ENCODE measurements around the gene FOXP3. TPM values are rescaled to one million over a fixed set of nuclear protein-coding genes. Genes with fewer than 3 reads are reported as not detected.

FOXP3 gene
- total RNA-seq, 2 experiments from 2014 or later, result 23.3 to 23.6 TPM

DNA sequence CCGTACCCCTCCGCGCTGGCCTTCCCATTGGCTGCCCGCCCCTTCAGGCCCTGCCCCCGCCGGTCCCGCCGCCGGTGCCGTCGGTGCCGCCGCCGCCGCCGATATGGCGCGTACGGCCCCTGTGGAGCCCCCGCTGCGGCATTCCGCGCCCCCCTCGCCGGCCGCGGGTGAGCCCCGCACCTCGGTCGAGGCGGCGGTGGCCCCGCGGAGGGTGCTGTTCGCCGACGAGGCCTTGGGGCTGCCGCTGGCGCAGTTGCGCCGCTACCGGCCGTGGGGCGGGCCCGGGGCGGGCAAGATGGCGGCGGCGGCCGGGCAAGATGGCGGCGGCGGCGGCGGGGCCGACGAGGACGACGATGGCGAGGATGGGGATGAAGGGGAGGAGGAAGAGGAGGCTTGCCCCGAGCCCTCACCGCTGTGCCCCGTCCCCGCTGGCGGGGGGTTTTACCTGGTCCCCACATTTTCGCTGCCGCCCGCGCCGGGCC, 5.3 kb upstream of the FOXP3 start, which contains the start of gene PPP1R3F:
TSS of gene PPP1R3F (plus strand) at position 27 of the 482 bp plus-strand sequence. CDS start at position 104, 77 bp downstream.
- Mint-ChIP-seq H3K9me3 (no peaks in the 10 kb centered on the region), H3K36me3 (peaks cover 7% of the 10 kb centered on the region), H3K4me1 (peaks cover 37% of the 10 kb centered on the region), H3K27me3 (no peaks in the 10 kb centered on the region), H3K27ac (peak within 1 kb of the TSS; percentile 96), H3K4me3 (peak within 1 kb of the TSS; percentile 92)
- POLR2A ChIA-PET, result interaction anchor here (0.8 to 2.2 kb wide), 8 partner anchors 11 to 468 kb away, joined by 3 to 14 read pairs (median 6); partner anchors contain the start of genes CCDC22 and HDAC6
- ATAC-seq (ENCODE audit: low read depth) (peak; percentile 4), DNase-seq (no peak)

DNA sequence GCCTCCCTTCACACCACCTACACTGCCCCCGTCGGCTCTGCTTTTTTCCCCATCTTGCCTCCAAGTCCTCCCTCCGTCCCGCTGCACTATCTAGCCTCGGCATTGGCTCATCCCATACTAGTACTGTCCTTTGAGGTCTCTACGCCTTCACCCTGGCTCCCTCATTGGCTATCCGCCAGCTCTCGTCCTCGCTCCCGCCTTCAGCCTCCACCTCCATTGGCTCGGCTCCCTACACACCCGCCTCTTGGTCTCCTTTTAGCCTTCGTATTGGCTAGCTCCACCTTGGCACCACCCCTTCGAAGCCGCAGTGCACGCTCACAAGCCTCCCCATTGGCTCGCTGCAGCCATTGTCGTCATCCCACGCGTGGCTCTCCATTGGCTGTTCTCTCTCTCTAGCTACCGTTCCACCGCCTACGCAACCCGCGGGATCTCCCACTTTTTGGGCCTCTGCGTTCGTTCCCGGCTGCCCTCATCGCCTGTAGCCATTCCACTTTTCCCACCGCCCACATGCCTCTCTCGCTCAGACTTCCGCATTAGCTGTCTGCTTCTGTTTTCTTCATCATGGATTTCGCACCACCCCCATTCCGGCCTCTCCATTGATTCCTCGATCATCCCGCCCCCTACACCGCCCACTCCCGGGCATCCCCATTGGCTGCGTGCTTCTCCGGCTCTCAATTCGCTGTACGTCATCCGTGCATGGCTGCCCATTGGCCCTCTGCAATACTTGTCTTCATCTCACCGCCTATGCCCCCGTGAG, 4.7 kb upstream of the FOXP3 start:
- Mint-ChIP-seq H3K27me3 (no peaks in the 10 kb centered on the region), H3K4me1 (peaks cover 33% of the 10 kb centered on the region), H3K36me3 (peaks cover 5% of the 10 kb centered on the region), H3K4me3 (peak overlapping the region; percentile 92), H3K27ac (peak overlapping the region; percentile 96), H3K9me3 (no peaks in the 10 kb centered on the region)
- peak; percentile 84 for DNase-seq
- POLR2A ChIA-PET, result interaction anchor here (0.6 to 2.2 kb wide), 14 partner anchors 11 to 468 kb away, joined by 3 to 14 read pairs (median 4); partner anchors contain the start of genes CCDC22, HDAC6 and PLP2
- ATAC-seq (ENCODE audit: low read depth), result peak; percentile 82

DNA sequence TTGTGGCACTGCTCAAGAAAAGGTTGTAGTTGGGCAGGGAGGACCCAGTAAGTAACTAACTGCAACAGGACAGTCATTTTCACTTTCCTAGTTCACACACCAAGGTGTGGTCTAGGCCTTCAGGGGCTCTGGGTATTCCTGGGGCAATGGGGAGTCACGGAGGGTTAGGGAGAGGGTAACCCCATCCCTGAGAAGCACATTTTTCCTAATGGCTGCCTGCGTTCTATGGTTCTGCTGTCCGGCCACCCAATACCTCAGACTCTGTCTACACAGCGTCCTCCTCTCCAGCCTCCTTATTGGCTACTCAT, 4.1 kb upstream of the FOXP3 start:
- H3K27ac Mint-ChIP-seq, result peak overlapping the region; percentile 96
- no peak for DNase-seq
- POLR2A ChIA-PET, result interaction anchor here (0.6 to 2.2 kb wide), 14 partner anchors 11 to 467 kb away, joined by 3 to 14 read pairs (median 4); partner anchors contain the start of genes CCDC22, HDAC6 and PLP2
- H3K9me3 Mint-ChIP-seq, result no peaks in the 10 kb centered on the region
- peak overlapping the region; percentile 92 for H3K4me3 Mint-ChIP-seq
- ATAC-seq (ENCODE audit: low read depth), result no peak
- H3K36me3 Mint-ChIP-seq, result peaks cover 5% of the 10 kb centered on the region
- H3K27me3 Mint-ChIP-seq, result no peaks in the 10 kb centered on the region
- H3K4me1 Mint-ChIP-seq, result peaks cover 33% of the 10 kb centered on the region

DNA sequence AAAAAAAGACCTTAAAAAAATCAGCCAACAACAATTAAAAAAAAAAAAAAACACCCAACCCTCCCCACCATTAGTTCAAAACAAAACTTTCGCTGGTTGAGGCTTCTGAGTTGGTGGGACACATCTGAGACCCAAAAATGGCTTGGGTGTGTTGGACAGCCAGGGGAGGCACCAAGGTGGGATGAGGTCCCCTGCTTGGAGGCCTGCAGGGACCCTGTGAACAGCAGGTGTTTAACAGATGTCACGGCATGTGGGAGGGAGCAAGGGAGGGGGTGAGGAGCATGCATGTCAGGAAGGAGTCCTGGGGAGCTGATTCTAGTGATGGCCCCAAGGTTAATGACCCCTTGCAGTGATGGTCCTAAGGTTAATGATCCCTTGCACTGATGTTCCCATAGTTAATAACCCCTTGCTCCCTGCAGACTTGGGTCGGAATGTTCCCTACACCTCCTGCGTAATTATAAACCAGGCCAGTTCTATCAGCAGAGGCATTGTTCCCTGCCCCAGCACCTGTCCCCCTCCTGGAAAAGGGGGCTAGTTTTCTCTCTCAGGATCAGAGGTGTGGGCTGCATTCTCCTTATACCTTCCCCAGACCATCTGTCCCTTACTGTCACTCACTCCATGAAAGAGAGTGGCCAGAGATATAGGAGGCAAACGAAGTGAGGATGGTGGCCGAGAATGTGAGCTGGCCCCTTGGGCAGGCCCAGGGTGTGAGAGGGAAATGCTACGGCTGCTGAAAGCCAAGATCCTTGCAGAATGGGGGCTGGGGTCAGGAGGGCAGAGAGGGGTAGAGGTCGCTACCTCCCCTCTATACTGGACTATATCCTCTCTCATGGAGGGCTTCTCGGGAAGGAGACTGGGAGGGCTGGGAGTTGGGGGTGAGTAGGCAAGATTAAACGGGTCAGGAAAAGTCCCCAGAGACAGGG, 2.3 kb upstream of the FOXP3 start:
- POLR2A ChIA-PET, result no interaction called here
- no peaks in the 10 kb centered on the region for H3K27me3 Mint-ChIP-seq
- peaks cover 28% of the 10 kb centered on the region for H3K4me1 Mint-ChIP-seq

DNA sequence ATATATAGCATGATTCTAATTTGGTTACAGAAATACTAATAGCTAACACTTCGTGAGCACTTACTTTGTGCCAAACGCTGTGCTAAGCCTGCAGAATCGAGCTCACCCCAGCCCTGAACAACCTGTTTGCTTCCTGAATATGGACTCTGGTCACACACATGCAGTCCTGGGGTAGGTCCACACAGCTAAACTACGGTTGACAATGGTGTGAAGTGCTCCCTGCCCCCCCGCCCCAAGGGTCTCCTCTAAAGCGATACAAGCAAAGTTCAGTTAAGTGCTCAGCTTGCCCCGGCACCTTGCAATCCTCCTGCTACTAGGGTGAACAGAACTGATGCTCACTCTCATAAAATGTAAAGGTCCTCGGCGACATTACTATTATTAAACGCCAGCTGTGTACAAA, 879 bp downstream of the FOXP3 start:
- Mint-ChIP-seq H3K27ac (peak overlapping the region; percentile 56), H3K27me3 (no peaks in the 10 kb centered on the region), H3K9me3 (no peaks in the 10 kb centered on the region), H3K4me3 (peak overlapping the region; percentile 91), H3K36me3 (peaks cover 6% of the 10 kb centered on the region), H3K4me1 (peaks cover 31% of the 10 kb centered on the region)
- no peak for ATAC-seq (ENCODE audit: low read depth)
- POLR2A ChIA-PET, result interaction anchor here (0.6 to 1.3 kb wide), 4 partner anchors 14 to 41 kb away, joined by 3 read pairs; partner anchors contain the start of gene CCDC22
- no peak for DNase-seq

More for the DNA sequence above, 2.3 kb upstream of the FOXP3 start:
- H3K27ac Mint-ChIP-seq, result no peak overlapping the region
- H3K36me3 Mint-ChIP-seq, result peaks cover 5% of the 10 kb centered on the region
- ATAC-seq (ENCODE audit: low read depth), result no peak
- H3K9me3 Mint-ChIP-seq, result no peaks in the 10 kb centered on the region
- DNase-seq, result no peak
- H3K4me3 Mint-ChIP-seq, result peak overlapping the region; percentile 5

DNA sequence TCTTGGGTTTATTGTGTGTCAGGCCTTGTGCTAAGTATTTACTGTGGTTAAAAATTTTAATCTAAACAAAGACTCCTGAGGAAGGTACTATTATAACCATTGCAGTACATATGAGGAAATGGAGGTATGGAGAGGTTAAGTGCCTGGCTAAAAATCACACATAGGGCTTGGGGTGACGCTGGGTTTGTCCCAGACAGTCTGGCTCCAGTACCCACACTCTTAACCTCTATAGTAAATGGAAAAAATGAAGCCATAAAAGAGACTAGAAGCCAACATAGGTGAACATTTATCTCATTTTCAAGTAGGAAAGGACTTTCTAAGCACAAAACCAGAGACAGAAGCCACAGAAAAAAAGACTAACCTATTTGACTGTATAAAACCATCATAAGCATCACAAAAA, 1.9 kb downstream of the FOXP3 start:
- Mint-ChIP-seq H3K27me3 (no peaks in the 10 kb centered on the region), H3K27ac (peak overlapping the region; percentile 74), H3K36me3 (peaks cover 8% of the 10 kb centered on the region), H3K4me1 (peaks cover 29% of the 10 kb centered on the region), H3K9me3 (no peaks in the 10 kb centered on the region), H3K4me3 (peak overlapping the region; percentile 91)
- POLR2A ChIA-PET, result no interaction called here
- no peak for DNase-seq
- no peak for ATAC-seq (ENCODE audit: low read depth)

DNA sequence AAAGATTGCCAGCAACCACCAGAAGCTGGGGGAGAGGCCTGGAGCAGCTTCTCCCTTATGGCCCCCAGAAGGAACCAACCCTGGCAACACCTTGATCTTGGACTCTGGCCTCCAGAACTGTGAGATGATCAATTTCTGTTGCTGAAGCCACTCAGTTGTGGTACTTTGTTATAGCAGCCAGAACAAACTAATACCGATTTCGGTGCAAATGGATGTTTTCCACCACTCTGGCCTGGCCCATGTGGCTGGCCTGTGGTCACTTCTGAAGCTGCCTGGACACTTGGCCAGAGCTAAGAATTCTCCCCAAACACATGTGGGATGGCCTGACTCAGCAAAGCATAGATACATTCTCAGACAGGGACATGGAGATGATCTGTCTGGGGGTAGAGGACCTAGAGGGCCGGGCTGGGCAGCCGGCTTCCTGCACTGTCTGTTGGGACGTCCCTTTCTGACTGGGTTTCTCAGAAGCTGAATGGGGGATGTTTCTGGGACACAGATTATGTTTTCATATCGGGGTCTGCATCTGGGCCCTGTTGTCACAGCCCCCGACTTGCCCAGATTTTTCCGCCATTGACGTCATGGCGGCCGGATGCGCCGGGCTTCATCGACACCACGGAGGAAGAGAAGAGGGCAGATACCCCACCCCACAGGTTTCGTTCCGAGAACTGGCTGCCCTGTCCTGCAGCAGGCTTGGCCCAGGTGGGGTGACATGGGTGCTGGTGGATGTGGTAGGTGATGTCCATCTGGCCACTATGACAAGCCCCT, 4.1 kb downstream of the FOXP3 start:
- peaks cover 27% of the 10 kb centered on the region for H3K4me1 Mint-ChIP-seq
- H3K27ac Mint-ChIP-seq, result peak overlapping the region; percentile 63
- no peaks in the 10 kb centered on the region for H3K27me3 Mint-ChIP-seq
- H3K4me3 Mint-ChIP-seq, result peak overlapping the region; percentile 75
- DNase-seq, result no peak
- POLR2A ChIA-PET, result interaction anchor here (0.5 kb wide), 1 partner anchor 180 kb away, joined by 4 read pairs; no protein-coding TSS in a partner anchor
- H3K9me3 Mint-ChIP-seq, result no peaks in the 10 kb centered on the region
- ATAC-seq (ENCODE audit: low read depth), result no peak
- H3K36me3 Mint-ChIP-seq, result peaks cover 8% of the 10 kb centered on the region

DNA sequence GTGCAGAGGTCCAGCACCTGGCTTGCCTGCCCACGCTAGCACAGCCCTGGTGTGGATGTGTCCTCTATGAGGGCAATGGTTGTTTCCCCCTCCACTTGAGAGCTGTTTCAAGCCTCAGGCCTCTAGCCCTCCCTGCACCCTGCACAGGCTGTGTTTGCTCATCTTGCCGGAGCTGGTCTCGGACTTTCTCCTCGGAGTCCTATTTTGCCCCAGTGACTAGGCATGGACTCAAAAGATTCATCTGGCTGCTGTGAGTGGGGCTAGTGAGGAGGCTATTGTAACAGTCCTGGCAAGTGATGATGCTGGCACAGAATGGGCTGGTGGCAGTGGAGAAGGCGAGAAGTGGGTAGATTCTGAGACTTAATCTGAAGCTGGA, 5.8 kb downstream of the FOXP3 start:
- POLR2A ChIA-PET, result interaction anchor here (2.0 to 3.1 kb wide), 2 partner anchors 10 to 24 kb away, joined by 4 to 14 read pairs; partner anchors contain the start of genes CCDC22 and PPP1R3F
- Mint-ChIP-seq H3K36me3 (peaks cover 8% of the 10 kb centered on the region), H3K4me3 (peak overlapping the region; percentile 68), H3K9me3 (no peaks in the 10 kb centered on the region), H3K4me1 (peaks cover 19% of the 10 kb centered on the region), H3K27ac (peak overlapping the region; percentile 60), H3K27me3 (no peaks in the 10 kb centered on the region)
- DNase-seq, result no peak
- no peak for ATAC-seq (ENCODE audit: low read depth)

DNA sequence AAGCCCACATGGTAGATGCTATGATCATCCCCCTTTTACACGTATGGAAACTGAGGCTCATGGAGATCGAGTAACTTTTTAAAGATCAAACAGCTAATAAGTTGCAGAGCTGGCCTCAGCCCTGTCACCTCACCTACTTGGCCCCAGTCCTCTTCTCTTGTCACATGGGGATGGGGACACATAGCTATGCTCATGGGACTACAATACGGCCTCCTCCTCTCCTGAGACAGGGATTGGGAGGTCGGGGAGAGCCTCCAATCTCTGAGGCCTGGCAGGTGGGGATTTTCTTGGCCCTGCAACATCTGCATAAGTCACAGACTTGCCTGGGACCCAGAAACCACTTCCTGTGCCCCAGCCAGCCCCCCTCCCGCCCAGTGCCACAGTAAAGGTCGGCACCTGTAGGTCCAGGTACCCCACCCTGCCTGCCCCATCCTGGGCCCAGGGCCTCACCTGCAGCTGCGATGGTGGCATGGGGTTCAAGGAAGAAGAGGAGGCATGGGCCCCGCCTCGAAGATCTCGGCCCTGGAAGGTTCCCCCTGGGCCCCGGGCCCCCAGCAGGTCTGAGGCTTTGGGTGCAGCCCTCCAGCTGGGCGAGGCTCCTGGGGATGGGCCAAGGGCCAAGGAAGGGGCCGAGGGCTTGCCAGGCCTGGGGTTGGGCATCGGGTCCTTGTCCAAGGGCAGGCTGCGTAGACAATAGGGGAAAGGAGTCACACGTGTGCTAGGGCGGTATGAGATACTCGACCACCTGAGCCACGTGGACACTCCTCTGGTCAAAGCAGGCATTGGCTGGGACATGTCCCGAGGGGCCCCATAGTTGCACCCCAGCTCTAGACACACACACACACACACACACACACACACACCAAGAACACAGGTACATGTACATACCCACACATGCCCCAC, 6.4 kb downstream of the FOXP3 start:
- peak overlapping the region; percentile 60 for H3K27ac Mint-ChIP-seq
- no peaks in the 10 kb centered on the region for H3K27me3 Mint-ChIP-seq
- H3K9me3 Mint-ChIP-seq, result no peaks in the 10 kb centered on the region
- ATAC-seq (ENCODE audit: low read depth) (peak; percentile 51), DNase-seq (no peak)
- peaks cover 19% of the 10 kb centered on the region for H3K4me1 Mint-ChIP-seq
- peak overlapping the region; percentile 42 for H3K4me3 Mint-ChIP-seq
- peaks cover 8% of the 10 kb centered on the region for H3K36me3 Mint-ChIP-seq
- POLR2A ChIA-PET, result interaction anchor here (0.6 to 3.1 kb wide), 4 partner anchors 11 to 299 kb away, joined by 3 to 14 read pairs (median 4); partner anchors contain the start of genes CCDC22 and PPP1R3F

DNA sequence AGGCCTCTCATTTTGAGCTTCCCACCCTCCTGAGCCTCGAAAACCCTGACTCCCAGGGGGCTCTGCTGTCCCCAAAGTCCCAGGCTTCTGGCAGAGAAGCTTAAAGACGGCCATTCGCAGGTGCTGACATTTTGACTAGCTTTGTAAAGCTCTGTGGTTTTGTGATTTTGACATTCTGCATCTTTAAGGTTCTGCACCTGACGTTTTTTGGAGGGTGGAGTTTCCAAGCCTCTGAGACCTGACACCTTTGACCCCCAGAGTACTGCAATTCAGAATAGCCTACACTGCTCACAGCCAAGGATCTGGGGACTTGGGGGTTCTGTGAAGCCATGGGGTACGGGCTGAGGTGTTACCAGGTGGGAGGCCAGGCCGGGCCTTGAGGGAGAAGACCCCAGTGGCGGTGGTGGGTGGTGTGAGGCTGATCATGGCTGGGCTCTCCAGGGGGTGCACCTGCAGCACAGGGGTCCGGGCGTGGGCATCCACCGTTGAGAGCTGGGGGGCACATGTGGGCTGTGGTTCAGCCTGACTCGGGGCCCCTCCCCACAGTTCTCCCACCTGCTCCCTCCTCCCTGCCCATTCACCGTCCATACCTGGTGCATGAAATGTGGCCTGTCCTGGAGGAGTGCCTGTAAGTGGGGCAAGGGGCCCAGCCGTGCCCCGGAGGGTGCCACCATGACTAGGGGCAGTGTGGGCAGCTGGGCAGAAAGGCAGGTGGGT, 7.3 kb downstream of the FOXP3 start:
- Mint-ChIP-seq H3K9me3 (no peaks in the 10 kb centered on the region), H3K27ac (peak overlapping the region; percentile 54), H3K4me3 (no peak overlapping the region), H3K27me3 (no peaks in the 10 kb centered on the region), H3K4me1 (peaks cover 21% of the 10 kb centered on the region), H3K36me3 (peaks cover 13% of the 10 kb centered on the region)
- POLR2A ChIA-PET, result interaction anchor here (0.6 to 3.1 kb wide), 4 partner anchors 12 to 298 kb away, joined by 3 to 14 read pairs (median 3); partner anchors contain the start of gene PPP1R3F
- DNase-seq (no peak), ATAC-seq (ENCODE audit: low read depth) (no peak)

DNA sequence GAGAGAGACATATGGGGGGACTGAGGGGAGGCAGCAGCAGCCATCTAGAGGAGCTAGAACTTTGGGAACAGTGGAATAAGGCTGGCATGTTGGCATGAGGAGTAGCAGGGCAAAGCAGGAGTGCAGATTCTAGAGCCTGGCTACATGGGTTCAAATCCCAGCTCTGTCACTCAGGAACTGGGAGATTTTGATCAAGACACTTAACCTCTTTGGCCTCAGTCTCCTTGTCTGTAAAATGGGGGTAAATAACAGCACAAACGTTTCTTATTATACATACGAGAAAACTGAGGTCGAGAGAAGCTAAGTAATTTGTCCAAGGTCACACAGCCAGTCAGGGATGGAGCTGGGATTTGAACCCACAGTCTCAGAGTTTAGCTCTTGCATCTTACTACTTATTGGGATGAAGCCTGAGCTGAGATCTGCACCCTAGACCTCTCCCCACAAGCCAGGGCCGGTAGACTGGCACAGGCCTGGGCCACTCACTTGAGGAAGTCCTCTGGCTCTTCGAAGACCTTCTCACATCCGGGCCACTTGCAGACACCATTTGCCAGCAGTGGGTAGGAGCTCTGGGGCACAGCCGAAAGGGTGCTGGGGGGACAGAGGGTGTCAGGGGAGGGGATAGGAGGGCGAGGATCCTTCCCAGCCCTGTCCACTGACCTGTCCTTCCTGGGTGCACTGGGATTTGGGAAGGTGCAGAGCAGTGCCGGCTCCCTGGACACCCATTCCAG, 8.1 kb downstream of the FOXP3 start:
- Mint-ChIP-seq H3K27me3 (no peaks in the 10 kb centered on the region), H3K36me3 (peaks cover 17% of the 10 kb centered on the region), H3K4me3 (no peak overlapping the region), H3K4me1 (peaks cover 20% of the 10 kb centered on the region), H3K9me3 (no peaks in the 10 kb centered on the region), H3K27ac (peak overlapping the region; percentile 70)
- no peak for ATAC-seq (ENCODE audit: low read depth)
- POLR2A ChIA-PET, result interaction anchor here (0.7 to 3.1 kb wide), 2 partner anchors 12 to 17 kb away, joined by 3 to 14 read pairs; partner anchors contain the start of gene PPP1R3F
- no peak for DNase-seq

Data from activated naive CD8-positive, alpha-beta T cell treated with anti-CD3 and anti-CD28 coated beads, Interleukin-2, amount 10 ng/mL, durations not matched to agents 7 days and 5 days (primary cell).